A549 (cell line): ENCODE results near the gene RSF1. TPM values are rescaled to one million over a fixed set of nuclear protein-coding genes. Genes with fewer than 3 reads are reported as not detected.

Experiments
- ATAC-seq, 2 experiments: fragments of 200-7000 bp in 1 of 2; fragments of >200 bp in 1 of 2; cut with Nextera tagmentation in 1 of 2; cut with Tn5 transposase in 1 of 2; 3 replicates each; pipeline versions ENCODE4 v1.8.0 to v1.9.1; 2018 to 2020; ENCODE audit warnings: mild to moderate bottlenecking in 1 of 2, moderate library complexity in 1 of 2
- CTCF ChIA-PET: fragments of 300-600 bp; sonication (Branson Sonifier 250); formaldehyde crosslinking; extraction: SDS; loops from one replicate; lab custom pipeline; 2021; ENCODE audit warnings: antibody characterized with exemption, inconsistent platforms; lab: Yijun Ruan, JAX
- POLR2A ChIA-PET: fragments of 350-600 bp; formaldehyde crosslinking; extraction: SDS; loops from one replicate; lab custom pipeline; 2021; ENCODE audit warnings: antibody characterized with exemption, inconsistent platforms; lab: Yijun Ruan, JAX
- DNase-seq, 2 experiments: peaks; one replicate each; pipeline versions ENCODE4 v3.0.0 to v3.0.0-alpha.2; 2011 to 2016; ENCODE audit warnings: low read depth in 1 of 2, low spot score in 1 of 2
- FAIRE-seq: peaks from 2 replicates; lab custom pipeline; 2011; peaks lifted over from hg19 to GRCh38; lab: Jason Lieb, UNC
- H3K27ac ChIP-seq, 2 experiments: fragments of >200 bp; sonication (Bioruptor Twin); formaldehyde crosslinking; 3 replicates each; pipeline ENCODE4 v1.5.1; 2016 to 2017
- H3K4me1 ChIP-seq: fragments of >200 bp; sonication (Bioruptor Twin); formaldehyde crosslinking; 3 replicates; pipeline ENCODE4 v1.6.1; 2016
- H3K4me2 ChIP-seq: fragments of >200 bp; sonication (Bioruptor Twin); formaldehyde crosslinking; 3 replicates; pipeline ENCODE4 v1.6.1; 2016
- H3K4me3 ChIP-seq: fragments of >200 bp; sonication (Bioruptor Twin); formaldehyde crosslinking; 3 replicates; pipeline ENCODE4 v1.5.1; 2016
- H3K9me3 ChIP-seq: fragments of >200 bp; sonication (Bioruptor Twin); formaldehyde crosslinking; 3 replicates; pipeline ENCODE4 v1.6.1; 2016
- CBX2 ChIP-seq: fragments of 200-600 bp; sonication (generic); IDR thresholded peaks from 2 replicates; pipeline ENCODE4 v1.6.1; 2016; ENCODE audit warnings: low read depth, mild to moderate bottlenecking, borderline replicate concordance
- EHF ChIP-seq: fragments of 250-450 bp; sonication (Bioruptor Pico); IDR thresholded peaks from 2 replicates; pipeline ENCODE4 v1.5.0; 2020; ENCODE audit warnings: mild to moderate bottlenecking
- EP300 ChIP-seq, 2 experiments: fragments of >200 bp; sonication (Bioruptor Twin); formaldehyde crosslinking; IDR thresholded peaks; 2 replicates in 1 of 2; 3 replicates in 1 of 2; pipeline ENCODE4 v1.6.1; 2016 to 2017
- ESRRA ChIP-seq: fragments of 150-350 bp; IDR thresholded peaks from 2 replicates; pipeline ENCODE4 v1.6.1; 2014; ENCODE audit warnings: mild to moderate bottlenecking, low read length, borderline replicate concordance
- HDAC2 ChIP-seq: fragments of 200-600 bp; sonication (generic); IDR thresholded peaks from 2 replicates; pipeline ENCODE4 v1.6.1; 2016
- HOXB13 ChIP-seq: fragments of 250-450 bp; sonication (Bioruptor Pico); IDR thresholded peaks from 2 replicates; pipeline ENCODE4 v1.5.0; 2020; ENCODE audit warnings: low read depth, mild to moderate bottlenecking, moderate library complexity
- JUNB ChIP-seq: fragments of >200 bp; sonication (Bioruptor Twin); formaldehyde crosslinking; IDR thresholded peaks from 2 replicates; pipeline ENCODE4 v1.6.1; 2016
- MAFK ChIP-seq: fragments of 450-650 bp; IDR thresholded peaks from 2 replicates; pipeline ENCODE4 v1.6.1; 2014; ENCODE audit not compliant: partially characterized antibody
- MAZ ChIP-seq: fragments of 150-350 bp; IDR thresholded peaks from 2 replicates; pipeline ENCODE4 v1.6.1; 2014; ENCODE audit warnings: antibody characterized with exemption, low read depth, low read length, borderline replicate concordance
- NPAS2 ChIP-seq: fragments of 250-450 bp; sonication (Bioruptor Pico); IDR thresholded peaks from 2 replicates; pipeline ENCODE4 v1.8.0; 2022; ENCODE audit warnings: mild to moderate bottlenecking, moderate library complexity, borderline replicate concordance
- NR3C1 ChIP-seq: fragments of >200 bp; sonication (Bioruptor Twin); formaldehyde crosslinking; IDR thresholded peaks from 3 replicates; pipeline ENCODE4 v1.6.1; 2017
- PHF8 ChIP-seq: fragments of 200-600 bp; sonication (generic); IDR thresholded peaks from 2 replicates; pipeline ENCODE4 v1.6.1; 2016; ENCODE audit warnings: low read depth, mild to moderate bottlenecking, antibody characterized with exemption, moderate library complexity, borderline replicate concordance
- RAD21 ChIP-seq, 2 experiments: fragments of >200 bp in 1 of 2; sonication (Bioruptor Twin) in 1 of 2; formaldehyde crosslinking in 1 of 2; IDR thresholded peaks in 1 of 2; conservative IDR thresholded peaks in 1 of 2; 2 replicates in 1 of 2; 3 replicates in 1 of 2; pipeline ENCODE4 v1.6.1; 2012 to 2018; ENCODE audit warnings: inconsistent platforms in 1 of 2
- RNF2 ChIP-seq: fragments of 200-600 bp; sonication (generic); IDR thresholded peaks from 2 replicates; pipeline ENCODE4 v1.6.1; 2016; ENCODE audit warnings: low read depth, mild to moderate bottlenecking, antibody characterized with exemption, moderate library complexity, borderline replicate concordance
- SMC3 ChIP-seq: fragments of >200 bp; sonication (Bioruptor Twin); formaldehyde crosslinking; IDR thresholded peaks from 3 replicates; pipeline ENCODE4 v1.6.1; 2018; ENCODE audit warnings: inconsistent platforms
- TFCP2L1 ChIP-seq: fragments of 250-450 bp; sonication (Bioruptor Pico); IDR thresholded peaks from 2 replicates; pipeline ENCODE4 v1.5.0; 2021; ENCODE audit warnings: mild to moderate bottlenecking
- WGBS: methylation state at CpG from one replicate; pipeline ENCODE4 v1.1.6; 2017; ENCODE audit errors: missing lambda C conversion rate; 5-methylcytosine and 5-hydroxymethylcytosine counted together
- polyA plus RNA-seq, 4 experiments: library from polyadenylated mRNA; depleted of rRNA in 3 of 4; stranded (reverse); fragments of >200 nt; fragmentation: RNase III in 1 of 4; extraction: RNeasy Plus Mini Kit Qiagen cat#74134 plus additional on column Dnase treatment in 1 of 4; gene quantifications; 2 replicates in 3 of 4; 3 replicates in 1 of 4; pipeline ENCODE4 v1.2.3, GENCODE V29; 2011 to 2017
- TF ChIP-seq, protein P1 (sequence below): fragments of 250-450 bp; sonication (Bioruptor Pico); IDR thresholded peaks from 2 replicates; pipeline ENCODE4 v1.5.0; 2020; ENCODE audit warnings: low read depth, mild to moderate bottlenecking, moderate library complexity
- TF ChIP-seq, protein P2 (sequence below): fragments of 150-350 bp; IDR thresholded peaks from 2 replicates; pipeline ENCODE4 v1.6.1; 2014; ENCODE audit warnings: low read depth, mild to moderate bottlenecking, low read length
- TF ChIP-seq, protein P3 (sequence below): fragments of >200 bp; sonication (Bioruptor Twin); formaldehyde crosslinking; IDR thresholded peaks from 2 replicates; pipeline ENCODE4 v1.6.1; 2016
- TF ChIP-seq, protein P4 (sequence below): fragments of >200 bp; sonication (Bioruptor Twin); formaldehyde crosslinking; IDR thresholded peaks from 3 replicates; pipeline ENCODE4 v1.6.1; 2016
- TF ChIP-seq, protein P5 (sequence below): IDR thresholded peaks from 2 replicates; pipeline ENCODE4 v1.6.1; 2012
- TF ChIP-seq, protein P6 (sequence below): fragments of 200-600 bp; sonication (generic); IDR thresholded peaks from 2 replicates; pipeline ENCODE4 v1.6.1; 2016; ENCODE audit warnings: antibody characterized with exemption, mild to moderate bottlenecking, moderate library complexity

RSF1 gene
- polyA plus RNA-seq, 2 of the 4 experiments (the other 2 are of a cell fraction): 18.8 to 29.6 TPM

DNA sequence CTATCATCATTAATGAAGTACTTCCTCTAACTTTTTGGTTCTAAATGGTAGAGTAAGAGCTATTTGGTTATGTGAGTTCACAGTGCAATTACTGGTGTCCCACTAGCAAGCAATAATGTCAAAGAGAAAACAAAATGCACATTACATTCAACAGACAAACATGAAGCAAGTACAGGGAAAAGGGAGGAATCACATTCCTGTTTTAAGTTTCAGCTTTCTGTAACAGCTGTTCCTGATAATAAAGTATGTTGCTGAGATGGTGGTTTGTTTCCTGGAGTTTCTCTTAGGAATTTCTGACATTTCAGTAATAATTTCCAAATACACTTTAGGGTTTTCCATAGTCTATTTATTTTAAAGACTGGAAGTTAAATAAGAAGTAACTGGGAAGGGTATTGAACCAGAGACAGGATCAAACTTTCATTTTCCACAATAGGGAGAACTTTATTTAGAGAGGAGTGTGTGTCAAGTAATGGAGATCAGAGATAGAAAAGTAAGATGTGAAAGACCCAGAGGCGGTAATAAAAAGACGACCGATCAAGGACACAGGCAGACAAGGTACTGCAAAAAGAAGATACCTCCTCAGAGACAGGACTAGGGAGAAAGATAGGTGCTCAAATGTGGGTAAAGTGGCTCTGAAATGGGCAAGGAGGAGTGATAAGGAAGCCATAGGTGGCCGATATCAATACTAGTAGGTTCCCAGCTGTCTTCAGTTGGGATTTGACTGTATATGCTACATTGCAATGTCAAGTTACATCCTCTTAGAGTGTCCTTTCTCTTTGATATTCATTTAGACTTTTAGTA, 162.1 kb downstream of the RSF1 start:
- TF ChIP-seq NR3C1: no peak
- TF ChIP-seq JUNB: no peak
- TF ChIP-seq HOXB13 (CRISPR knock-in tag): no peak
- TF ChIP-seq RNF2: no peak
- TF ChIP-seq ESRRA: no peak
- no peaks in the 10 kb centered on the region for H3K4me1 ChIP-seq
- 79% methylated on average over 4 of the region's 4 CpGs for WGBS
- no peak overlapping the region for H3K4me2 ChIP-seq
- FAIRE-seq: no peak
- DNase-seq: no peak
- no peak overlapping the region for H3K27ac ChIP-seq
- ATAC-seq: peak in 1 of 2 experiments; percentile 23; a peak in 3 of 6 replicates
- H3K4me3 ChIP-seq: no peak overlapping the region
- ChIA-PET POLR2A (no interaction called here), CTCF (interaction anchor here (2.3 kb wide), 1 partner anchor 39 kb away, joined by 5 read pairs; no protein-coding TSS in a partner anchor)
- no peaks in the 10 kb centered on the region for H3K9me3 ChIP-seq

DNA sequence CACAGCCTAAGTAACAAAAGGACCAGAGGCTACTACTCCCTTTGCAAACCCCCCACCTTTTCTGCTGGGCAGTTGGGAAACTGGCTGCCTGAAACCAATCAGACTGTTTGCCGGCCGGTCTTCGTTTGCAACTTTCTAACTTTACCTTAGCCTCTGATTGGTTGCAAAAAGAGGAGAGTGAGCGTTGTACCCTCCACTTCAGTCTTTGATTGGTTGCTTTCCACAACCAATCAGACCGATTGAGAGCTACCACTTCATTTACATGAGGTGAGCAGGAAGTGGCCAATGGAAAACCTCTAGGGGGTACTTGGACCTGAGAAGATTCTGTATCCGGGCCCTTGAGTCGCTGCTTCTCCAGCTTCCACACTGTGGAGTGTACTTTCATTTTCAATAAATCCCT, 164.2 kb downstream of the RSF1 start:
- Histone ChIP-seq H3K4me3 (no peak overlapping the region), H3K9me3 (no peaks in the 10 kb centered on the region)
- FAIRE-seq: no peak
- no peak for TF ChIP-seq PHF8
- TF ChIP-seq, protein P1, sequence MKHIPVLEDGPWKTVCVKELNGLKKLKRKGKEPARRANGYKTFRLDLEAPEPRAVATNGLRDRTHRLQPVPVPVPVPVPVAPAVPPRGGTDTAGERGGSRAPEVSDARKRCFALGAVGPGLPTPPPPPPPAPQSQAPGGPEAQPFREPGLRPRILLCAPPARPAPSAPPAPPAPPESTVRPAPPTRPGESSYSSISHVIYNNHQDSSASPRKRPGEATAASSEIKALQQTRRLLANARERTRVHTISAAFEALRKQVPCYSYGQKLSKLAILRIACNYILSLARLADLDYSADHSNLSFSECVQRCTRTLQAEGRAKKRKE: no peak
- TF ChIP-seq, protein P2, sequence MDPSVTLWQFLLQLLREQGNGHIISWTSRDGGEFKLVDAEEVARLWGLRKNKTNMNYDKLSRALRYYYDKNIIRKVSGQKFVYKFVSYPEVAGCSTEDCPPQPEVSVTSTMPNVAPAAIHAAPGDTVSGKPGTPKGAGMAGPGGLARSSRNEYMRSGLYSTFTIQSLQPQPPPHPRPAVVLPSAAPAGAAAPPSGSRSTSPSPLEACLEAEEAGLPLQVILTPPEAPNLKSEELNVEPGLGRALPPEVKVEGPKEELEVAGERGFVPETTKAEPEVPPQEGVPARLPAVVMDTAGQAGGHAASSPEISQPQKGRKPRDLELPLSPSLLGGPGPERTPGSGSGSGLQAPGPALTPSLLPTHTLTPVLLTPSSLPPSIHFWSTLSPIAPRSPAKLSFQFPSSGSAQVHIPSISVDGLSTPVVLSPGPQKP: no peak
- no peak for TF ChIP-seq TFCP2L1 (CRISPR knock-in tag)
- no peak for TF ChIP-seq CBX2
- TF ChIP-seq RAD21 (conservative IDR thresholded peaks at IDR 0.05 in 1 of 2, IDR thresholded peaks at IDR 0.05 in 1 of 2): no peak
- TF ChIP-seq, protein P3, sequence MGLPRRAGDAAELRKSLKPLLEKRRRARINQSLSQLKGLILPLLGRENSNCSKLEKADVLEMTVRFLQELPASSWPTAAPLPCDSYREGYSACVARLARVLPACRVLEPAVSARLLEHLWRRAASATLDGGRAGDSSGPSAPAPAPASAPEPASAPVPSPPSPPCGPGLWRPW: no peak
- no peak for TF ChIP-seq HOXB13 (CRISPR knock-in tag)
- no peak for TF ChIP-seq MAFK
- TF ChIP-seq, protein P4, sequence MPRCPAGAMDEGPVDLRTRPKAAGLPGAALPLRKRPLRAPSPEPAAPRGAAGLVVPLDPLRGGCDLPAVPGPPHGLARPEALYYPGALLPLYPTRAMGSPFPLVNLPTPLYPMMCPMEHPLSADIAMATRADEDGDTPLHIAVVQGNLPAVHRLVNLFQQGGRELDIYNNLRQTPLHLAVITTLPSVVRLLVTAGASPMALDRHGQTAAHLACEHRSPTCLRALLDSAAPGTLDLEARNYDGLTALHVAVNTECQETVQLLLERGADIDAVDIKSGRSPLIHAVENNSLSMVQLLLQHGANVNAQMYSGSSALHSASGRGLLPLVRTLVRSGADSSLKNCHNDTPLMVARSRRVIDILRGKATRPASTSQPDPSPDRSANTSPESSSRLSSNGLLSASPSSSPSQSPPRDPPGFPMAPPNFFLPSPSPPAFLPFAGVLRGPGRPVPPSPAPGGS: no peak
- TF ChIP-seq SMC3: no peak
- no peak for TF ChIP-seq HDAC2
- TF ChIP-seq MAZ: no peak
- no peak for TF ChIP-seq EP300 (IDR thresholded peaks at IDR 0.05)
- no peak for TF ChIP-seq EHF (CRISPR knock-in tag)
- TF ChIP-seq, protein P5, sequence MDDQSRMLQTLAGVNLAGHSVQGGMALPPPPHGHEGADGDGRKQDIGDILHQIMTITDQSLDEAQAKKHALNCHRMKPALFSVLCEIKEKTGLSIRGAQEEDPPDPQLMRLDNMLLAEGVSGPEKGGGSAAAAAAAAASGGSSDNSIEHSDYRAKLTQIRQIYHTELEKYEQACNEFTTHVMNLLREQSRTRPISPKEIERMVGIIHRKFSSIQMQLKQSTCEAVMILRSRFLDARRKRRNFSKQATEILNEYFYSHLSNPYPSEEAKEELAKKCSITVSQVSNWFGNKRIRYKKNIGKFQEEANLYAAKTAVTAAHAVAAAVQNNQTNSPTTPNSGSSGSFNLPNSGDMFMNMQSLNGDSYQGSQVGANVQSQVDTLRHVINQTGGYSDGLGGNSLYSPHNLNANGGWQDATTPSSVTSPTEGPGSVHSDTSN: no peak
- TF ChIP-seq NPAS2 (CRISPR knock-in tag): no peak
- TF ChIP-seq NR3C1: no peak
- TF ChIP-seq, protein P6, sequence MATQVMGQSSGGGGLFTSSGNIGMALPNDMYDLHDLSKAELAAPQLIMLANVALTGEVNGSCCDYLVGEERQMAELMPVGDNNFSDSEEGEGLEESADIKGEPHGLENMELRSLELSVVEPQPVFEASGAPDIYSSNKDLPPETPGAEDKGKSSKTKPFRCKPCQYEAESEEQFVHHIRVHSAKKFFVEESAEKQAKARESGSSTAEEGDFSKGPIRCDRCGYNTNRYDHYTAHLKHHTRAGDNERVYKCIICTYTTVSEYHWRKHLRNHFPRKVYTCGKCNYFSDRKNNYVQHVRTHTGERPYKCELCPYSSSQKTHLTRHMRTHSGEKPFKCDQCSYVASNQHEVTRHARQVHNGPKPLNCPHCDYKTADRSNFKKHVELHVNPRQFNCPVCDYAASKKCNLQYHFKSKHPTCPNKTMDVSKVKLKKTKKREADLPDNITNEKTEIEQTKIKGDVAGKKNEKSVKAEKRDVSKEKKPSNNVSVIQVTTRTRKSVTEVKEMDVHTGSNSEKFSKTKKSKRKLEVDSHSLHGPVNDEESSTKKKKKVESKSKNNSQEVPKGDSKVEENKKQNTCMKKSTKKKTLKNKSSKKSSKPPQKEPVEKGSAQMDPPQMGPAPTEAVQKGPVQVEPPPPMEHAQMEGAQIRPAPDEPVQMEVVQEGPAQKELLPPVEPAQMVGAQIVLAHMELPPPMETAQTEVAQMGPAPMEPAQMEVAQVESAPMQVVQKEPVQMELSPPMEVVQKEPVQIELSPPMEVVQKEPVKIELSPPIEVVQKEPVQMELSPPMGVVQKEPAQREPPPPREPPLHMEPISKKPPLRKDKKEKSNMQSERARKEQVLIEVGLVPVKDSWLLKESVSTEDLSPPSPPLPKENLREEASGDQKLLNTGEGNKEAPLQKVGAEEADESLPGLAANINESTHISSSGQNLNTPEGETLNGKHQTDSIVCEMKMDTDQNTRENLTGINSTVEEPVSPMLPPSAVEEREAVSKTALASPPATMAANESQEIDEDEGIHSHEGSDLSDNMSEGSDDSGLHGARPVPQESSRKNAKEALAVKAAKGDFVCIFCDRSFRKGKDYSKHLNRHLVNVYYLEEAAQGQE: no peak
- TF ChIP-seq, all 56 proteins: peak for 0
- ATAC-seq (no peak; a peak in 2 of 6 replicates), DNase-seq (no peak)
- H3K27ac ChIP-seq: no peak overlapping the region
- H3K4me2 ChIP-seq: no peak overlapping the region
- ChIA-PET POLR2A (no interaction called here), CTCF (no interaction called here)
- H3K4me1 ChIP-seq: no peaks in the 10 kb centered on the region
- WGBS: 85% methylated on average over 7 of the region's 7 CpGs
